Activated CD8-positive, alpha-beta memory T cell treated with anti-CD3 and anti-CD28 coated beads, Interleukin-2, amount 50 U/mL, for 1 hour (primary cell): Measurements from ENCODE around the gene KRT35.
"Not testable (repeated sequence)": the region's sequence is repeated elsewhere in the genome, so short reads cannot be mapped to it uniquely, and the experiment has no call there.

Experiments used
- DNase-seq: peaks from one replicate; pipeline ENCODE4 v3.0.0-alpha.2; 2020; ENCODE audit errors: extremely low read depth

KRT35 gene

DNA sequence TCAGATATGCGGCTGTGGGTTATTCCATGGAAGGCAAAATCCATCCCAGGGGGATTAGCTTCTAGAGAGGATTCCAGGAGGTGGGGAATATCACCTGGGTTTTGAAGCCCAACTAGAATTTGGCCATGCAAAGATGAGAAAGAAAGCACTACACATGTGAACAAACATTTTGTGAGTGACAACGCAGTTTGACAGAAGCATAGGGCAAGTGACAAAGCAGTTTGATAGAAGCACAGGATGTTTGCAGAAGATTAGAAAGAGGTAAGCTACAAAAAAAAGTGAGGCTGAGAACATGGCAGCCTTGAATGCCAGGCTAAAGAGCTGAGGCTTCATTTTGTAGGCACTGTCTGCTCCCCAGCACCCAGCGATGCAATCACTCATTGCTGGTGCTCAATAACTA lies 27.9 kb downstream of the KRT35 start:
- no peak for DNase-seq

DNA sequence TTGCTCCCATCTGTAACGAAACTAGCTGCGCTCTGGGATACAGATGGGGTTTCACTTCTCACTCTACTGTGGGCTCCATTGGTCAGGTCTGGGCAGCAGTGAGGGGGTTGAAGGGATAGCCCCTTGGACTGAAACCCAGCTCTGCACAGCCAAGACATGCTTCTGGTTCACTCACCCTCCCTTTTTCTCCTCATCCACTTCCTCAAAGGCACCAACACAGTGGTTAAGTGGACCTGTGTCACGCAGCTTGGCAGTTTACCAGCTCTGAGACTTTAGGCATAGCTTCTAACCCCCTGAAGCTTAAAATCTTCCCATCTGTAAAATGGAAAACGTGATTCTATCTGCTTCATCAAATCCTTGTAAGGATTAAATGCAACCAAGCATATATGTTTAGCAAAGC lies 28.7 kb downstream of the KRT35 start:
- DNase-seq, result no peak

DNA sequence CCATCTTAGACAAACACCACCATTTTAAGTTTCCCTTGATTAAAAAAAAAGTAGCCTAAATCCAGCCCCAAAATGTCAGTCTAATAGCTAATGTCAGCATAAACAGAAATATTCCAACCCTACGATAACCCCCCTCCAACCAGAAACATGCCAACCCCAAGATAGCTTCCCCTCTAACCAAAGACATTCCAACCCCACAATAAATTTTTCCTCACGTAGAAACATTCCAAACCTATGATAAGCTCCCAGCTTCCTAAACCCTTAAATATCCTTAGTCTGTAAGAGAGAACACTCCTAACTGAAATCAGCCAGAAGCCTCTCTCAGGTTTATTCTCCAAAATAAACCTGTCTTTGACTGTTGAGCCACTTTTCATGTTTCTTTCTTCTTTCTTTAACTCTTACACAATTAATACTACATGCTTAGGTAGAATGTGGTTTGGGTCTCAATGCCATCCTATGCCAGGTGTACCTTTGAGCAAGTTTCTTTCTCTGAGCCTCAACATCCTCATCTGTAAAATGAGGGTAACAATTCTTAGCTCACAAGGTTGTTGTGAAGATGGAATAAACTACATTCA lies 29.7 kb downstream of the KRT35 start:
- DNase-seq, result no peak

DNA sequence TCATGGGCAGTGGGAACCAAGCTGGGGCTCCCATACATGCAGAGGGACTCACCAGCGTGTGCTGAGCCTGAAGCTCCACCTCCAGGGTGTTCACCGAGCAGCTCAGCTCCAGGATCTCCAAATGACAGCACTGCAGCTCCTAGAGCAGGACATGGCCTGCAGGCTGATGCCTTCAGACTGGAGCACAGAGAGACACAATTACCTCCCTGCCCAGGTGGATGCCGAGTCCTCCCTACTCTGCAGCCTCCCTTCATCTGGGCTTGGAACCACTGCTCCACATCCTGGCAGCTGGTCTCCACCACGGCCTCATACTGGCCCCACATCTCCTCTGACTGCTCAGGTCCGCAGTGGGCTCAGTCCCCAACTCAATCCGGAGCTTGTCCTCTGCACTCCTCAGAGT lies 31.9 kb downstream of the KRT35 start:
- DNase-seq, result no peak

DNA sequence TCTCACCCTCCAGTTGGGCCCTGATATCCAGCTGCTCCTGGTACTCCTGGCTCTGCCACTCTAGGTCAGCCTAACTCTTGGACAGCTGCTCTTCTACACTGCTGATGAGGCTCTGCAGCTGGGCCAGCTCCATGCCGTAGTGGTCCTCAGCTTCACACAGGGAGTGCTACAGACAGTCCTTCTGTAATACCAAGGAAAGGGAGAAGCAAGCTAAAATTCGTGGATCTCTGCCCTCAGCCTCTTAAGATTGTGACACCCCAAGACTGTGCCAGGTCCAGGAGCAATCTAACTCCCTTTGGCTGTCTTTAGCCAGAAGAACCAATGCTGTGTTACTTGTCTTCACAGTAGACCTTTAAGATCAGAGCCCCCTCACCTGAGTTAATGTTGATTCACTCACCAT lies 32.4 kb downstream of the KRT35 start:
- no peak for DNase-seq

DNA sequence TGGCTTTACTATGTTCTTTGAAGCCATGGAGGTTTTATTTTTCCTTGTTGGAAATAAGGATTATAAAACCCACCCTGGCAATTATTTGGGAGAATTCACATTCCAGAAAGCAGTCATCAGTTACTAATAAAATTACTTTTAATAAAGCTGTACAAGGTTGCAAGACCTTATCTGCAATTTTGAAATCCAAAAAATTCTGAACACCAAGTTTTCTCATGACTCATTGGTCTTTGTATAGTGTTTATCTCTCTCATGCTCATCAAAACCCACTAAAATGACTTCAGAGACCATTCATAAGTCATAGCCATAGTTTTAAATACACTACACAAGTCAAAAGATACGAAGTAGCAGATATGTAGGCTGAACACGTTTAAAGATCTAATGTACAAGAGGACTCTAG lies 34.1 kb downstream of the KRT35 start:
- DNase-seq, result no peak

DNA sequence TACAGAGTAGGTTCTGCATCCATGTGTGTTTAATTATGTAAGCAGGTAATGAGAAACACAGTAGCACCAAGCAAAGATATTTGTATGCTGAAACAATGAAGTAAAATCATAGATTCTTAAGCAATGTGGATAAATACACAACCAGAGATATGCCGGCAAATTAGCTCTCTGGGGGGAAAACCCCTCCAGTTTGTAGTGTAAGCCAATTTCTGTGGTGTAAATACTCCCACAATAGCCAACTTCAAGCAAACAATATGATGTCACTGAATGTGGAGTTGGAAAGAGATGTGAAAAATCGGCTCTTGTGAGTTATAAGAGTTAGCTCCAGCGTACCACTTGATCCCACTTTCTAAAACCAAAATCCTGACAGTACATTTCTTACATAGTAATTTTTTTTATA lies 36.3 kb downstream of the KRT35 start:
- DNase-seq, result no peak

DNA sequence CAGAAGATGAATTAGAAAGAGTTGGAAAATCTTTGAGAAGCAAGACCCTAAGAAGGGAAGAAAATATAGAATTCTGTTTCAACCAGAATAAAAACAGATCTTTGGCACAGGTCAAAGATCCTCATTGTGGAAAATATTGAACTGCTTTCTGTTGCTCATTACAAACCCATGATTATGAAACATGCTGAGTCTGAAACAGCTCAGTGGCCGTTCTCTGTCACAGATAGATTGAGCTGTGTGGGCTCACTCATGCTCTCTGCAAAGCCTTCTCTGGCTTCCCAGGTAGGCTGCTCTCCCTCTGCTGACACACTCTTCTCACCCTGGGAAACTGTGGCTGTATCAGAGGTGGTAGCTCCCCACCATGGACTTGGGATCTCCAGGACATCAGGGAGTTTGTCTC lies 36.8 kb downstream of the KRT35 start:
- no peak for DNase-seq

DNA sequence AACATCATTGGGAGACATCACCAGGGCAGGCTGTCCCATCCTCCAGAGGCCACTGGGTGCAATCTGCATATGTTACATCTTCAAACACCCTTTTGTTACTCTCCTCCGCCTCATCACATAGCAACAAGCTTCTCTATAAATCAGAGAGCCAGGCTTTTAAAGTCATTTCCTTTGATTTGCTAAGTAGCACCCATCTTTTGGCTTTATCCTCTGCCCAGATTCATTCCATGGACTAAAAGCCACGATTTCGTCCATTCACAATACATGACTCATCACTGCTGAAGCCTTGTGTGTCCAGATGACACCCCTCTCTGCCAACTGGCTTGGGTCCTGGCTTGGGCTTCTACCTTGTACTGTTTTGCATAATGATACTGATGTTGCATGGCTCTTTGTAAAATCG lies 38.2 kb downstream of the KRT35 start:
- DNase-seq, result no peak

DNA sequence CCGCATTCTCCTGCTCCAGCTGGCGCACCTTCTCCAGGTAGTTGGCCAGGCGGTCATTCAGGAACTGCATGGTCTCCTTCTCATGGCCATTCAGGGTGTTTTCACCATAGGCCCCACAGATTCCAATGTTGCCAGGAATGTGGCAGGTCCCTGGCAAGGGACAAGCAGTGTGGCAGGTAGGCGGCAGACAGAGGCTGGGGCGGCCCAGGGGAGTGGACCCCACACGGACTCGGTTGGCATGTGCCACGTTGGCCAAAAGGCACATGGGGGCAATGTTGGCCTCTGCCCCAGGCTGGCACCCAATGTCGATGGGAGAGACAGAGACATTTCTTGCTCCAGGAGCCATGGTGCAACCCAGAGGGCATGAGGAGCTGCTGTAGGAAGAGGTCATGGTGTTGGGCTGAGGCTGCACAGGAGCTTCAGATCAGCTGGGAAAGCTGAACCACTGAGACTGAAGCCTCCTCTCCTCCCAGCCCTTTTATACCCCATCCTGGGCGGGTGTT lies 40.4 kb downstream of the KRT35 start, which contains the start of gene KRT38:
Gene KRT38, minus strand, starts transcription at position 453 of the 503 bp plus-strand sequence. Its CDS starts 62 bp downstream, at position 391.
- no peak for DNase-seq

DNA sequence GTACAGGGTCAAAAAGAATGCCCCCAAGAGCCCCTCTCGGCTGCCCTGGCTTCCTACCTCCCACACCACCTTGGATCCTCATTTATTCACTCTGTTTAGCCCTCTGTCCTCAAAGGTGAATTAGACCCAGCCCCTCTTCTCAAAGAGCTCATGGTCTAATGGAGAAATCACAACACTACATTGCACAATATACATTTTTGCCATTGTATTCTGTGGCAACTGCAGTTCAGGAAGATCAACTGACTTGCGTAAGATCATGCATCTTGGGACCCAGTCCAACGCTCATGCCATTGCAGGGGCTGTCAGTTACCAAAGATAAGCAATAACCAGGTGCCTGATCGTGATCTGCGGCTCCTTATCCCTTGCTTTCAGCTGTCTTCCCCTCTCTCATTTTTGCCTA lies 41.6 kb downstream of the KRT35 start:
- DNase-seq, result no peak

DNA sequence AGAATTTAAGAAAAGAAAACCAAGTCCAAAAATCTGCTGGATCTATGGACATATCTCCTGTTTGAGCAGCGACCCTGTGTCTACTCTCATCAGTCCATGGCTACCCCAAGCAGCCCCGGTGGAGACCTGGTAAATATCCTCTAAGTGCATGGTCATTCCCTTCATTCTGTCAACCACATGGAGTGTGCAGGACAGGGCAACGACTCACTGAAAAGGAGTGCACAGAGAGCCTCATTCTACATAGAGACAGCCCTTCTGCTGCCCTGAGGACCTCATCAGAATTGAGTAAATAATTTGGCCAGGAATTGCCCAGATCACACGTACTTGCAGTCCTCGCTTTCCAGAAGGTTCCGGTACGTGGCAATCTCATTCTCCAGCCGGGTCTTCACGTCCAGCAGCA lies 43.2 kb downstream of the KRT35 start:
- DNase-seq, result no peak

DNA sequence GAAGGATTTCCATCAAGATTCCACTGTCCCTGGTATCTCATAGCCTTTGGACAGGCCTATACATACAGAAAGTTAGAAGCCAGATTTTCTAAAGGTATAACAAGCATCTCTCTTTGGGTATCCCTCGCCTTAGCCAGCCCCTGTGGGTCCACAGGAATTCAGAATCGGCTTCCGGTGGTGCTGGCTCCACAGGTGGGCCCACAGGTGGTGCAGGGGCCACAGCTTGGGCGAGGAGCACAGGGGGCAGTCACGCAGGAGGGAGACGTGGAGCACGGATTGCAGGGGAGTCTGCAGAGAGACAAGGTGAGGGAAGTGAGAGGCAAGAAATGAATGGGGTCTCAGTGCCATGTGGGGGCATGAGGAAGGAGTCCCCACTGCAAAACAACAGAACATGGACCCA lies 43.7 kb downstream of the KRT35 start:
- no peak for DNase-seq

DNA sequence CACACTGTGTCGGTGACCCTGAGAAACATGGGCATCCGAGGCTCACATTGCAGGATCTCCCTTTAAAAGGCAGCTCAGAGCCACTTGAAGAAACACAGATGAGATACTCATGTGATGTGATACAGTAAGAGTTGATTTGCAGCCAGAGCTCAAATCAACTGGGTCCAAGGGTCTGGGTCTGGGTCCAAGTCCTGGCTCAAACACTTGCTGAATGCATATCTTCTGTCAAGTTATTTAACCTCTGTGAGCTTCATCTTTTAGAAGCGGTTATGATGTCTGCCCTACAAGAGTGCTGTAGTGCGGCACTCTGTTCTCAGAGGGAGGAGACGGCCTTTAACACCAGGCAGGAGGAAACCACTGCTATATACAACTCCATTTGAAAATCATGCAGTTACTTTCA lies 46.5 kb downstream of the KRT35 start:
- no peak for DNase-seq

DNA sequence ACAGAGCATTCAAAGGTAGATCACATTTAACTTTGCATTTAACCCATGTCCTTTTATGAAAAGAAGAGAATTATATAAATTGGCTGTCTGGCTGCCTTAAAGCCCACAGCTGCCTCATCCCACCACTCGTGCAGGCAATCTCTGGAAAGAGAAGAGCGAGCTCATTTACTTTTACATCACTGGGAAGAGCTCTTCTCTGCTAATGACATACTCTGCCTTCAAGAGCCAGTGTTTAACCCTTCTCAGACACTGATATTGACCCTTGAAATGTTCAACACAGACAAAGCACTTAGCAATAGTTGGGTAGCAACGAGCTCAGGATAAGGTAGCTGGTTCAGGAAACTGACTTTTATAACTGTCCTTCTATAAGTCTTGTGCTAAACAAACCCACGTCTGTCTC lies 46.9 kb downstream of the KRT35 start:
- DNase-seq, result no peak

DNA sequence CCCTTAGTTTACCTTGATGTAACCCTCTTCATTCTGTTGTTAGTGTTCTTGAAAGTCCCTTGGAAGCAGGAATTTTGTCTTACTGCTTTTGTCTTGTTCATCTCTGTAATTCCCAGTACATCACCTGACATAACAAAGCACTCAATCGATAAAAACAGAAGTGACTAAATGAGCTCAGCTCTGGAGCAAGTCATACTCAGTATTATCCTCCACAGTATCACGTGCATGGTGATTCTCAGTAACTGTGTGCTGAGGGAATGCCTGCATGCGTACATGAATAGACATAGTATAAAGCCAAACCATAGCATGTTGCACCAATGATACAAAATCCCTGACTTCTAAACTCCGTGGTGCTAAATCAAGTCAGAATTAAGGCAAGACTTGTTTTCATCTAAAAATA lies 47.4 kb downstream of the KRT35 start:
- no peak for DNase-seq

DNA sequence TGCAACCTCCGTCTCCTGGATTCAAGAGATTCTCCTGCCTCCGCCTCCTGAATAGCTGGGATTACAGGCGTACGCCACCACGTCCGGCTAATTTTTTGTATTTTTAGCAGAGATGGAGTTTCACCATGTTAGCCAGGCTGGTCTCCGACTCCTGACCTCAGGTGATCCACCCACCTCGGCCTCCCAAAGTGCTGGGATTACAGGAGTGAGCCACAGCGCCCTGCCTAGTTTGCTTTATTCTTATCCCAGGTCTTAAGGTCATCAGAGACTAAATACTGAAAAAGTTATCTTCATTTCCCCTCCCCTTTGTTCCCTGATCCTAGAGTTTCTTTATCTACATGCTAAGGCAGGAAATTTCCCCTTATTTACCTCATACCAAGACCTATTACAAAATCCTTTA lies 50.6 kb downstream of the KRT35 start:
- not testable (repeated sequence) for DNase-seq

DNA sequence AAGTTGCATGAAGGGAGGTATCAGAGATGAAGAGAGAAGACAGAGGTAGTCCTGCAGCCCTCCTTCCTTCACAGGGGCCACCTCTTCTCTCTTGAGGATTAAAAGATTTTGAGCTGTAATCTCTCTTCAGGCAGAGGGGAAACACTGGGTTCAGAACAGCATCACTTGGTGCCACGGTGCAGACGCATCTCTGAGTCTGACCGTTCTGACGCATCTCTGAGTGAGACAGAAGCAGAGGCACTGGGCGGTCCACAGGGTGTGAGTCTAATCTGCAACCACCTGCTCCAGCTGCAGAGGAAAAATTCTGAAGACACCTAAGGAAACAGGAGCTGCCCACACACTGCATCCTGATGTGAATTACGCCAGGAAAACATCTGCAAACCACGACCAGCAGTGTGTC lies 51.3 kb downstream of the KRT35 start:
- no peak for DNase-seq

DNA sequence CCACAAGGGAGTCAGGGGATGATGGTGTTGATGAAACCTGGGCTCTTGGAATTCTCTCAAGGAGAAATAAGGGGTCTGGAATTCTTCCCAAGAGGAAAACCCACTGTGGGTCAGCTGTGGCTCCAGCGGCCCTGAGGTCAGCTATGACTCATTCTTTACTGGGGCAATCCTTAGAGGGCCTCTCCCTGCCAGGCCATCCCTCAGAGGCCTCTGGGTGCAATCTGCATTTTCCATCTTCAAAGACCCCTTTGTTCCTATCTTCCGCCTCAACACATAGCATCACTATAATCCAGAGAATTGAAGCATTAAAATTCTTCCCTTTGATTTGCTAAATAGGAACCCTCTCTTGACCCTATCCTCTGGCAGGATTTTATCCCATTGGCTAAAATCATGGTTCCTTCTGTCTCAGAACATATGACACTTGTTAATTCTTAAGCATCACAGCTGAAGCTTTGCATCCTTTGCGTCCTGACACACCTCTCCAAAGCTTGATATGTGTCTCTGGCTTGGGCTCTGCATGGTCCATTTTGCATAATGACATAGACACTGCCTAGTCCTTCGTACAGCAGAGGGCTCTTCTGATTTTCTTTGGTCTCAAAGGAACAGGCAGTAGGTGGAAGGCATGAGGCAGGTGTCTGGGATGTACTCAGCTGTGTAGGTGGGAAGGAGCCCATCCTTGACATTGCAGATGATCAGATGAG lies 52.2 kb downstream of the KRT35 start:
- no peak for DNase-seq
